ENCODE measurements around the gene DYNLRB1. TPM values are rescaled to one million over a fixed set of nuclear protein-coding genes. Genes with fewer than 3 reads are reported as not detected.

DYNLRB1 gene
- total RNA-seq, 2 donors from 2014 or later = 116 to 124 TPM

DNA sequence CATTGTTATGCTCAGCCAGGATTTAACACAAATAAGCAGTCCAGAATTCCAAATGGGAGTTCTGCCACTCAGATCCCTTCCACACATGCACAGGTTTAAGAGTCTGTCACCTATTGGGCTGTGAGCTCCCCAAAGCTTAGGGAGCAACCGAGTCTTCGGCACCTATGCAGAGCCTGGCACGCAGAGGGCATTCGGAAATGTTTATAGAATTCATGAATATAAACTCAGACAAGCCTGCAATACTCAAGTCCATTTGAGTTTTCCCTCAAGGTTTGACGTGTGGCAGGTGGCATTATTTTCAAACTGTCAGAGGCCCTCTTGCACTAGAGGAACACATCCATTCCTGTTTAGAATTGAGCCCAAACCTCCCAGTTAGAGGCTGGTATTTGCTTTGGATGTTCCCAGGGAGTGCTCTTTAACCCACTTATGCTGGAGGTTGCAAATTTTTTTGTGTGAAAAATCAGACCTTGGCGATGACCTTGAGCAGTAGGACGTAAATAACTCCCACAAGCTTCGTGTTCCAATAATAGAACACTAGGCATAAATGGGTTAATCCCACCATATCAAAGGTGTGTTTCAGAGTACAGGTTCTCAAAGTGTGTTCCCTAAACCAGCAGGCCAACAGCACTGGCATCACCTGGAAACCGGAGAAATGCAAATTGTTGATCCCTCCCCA, 70.4 kb downstream of the DYNLRB1 start:
- intact Hi-C loops (cut with DNase I) = no loop called here
- DNase-seq (ENCODE audit: low spot score) = no peak

Other genes with a start within 250 kb of the DYNLRB1 start
- 10 to 100 TPM; 35.1 to 43.1 TPM for gene AHCY, start 213.1 kb upstream of the DYNLRB1 start, total RNA-seq
- 10 to 100 TPM; 51.8 to 64.8 TPM for gene ITCH, start 153.1 kb upstream of the DYNLRB1 start, total RNA-seq
- 10 to 100 TPM; 36.1 to 48.1 TPM for gene MAP1LC3A, start 42.3 kb downstream of the DYNLRB1 start, total RNA-seq
- gene PIGU, start 160.7 kb downstream of the DYNLRB1 start, total RNA-seq = 10 to 100 TPM in 1 of 2 donors, 1 to 10 TPM in 1; 9.6 to 10.7 TPM
- gene TP53INP2, start 187.9 kb downstream of the DYNLRB1 start, total RNA-seq = 10 to 100 TPM; 34.0 to 44.7 TPM